Central memory CD4-positive, alpha-beta T cell (primary cell): Measurements from ENCODE around the gene ANKRD18A.

Experiments used
- DNase-seq: peaks from one replicate; pipeline ENCODE4 v3.0.0; 2022

The ANKRD18A gene

DNA sequence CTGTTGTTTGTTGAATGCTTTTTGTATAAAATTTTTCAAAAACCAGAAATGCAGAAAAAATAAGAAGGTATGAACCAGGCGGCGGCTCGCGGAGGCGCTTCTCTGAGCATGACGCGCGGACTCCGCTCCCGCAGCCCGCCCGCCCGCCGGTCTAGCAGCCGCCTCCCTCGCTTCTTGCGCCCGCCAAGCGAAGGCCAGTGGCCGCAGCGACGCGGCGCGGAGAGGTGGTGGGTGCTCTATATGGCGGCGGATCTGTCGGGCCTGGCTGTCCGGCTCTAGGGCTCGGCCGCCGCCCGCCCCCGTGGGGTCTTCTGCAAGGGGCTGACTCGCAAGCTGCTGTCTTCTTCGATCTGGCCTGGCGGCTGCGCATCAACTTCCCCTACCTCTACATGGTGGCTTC is 93.8 kb downstream of the ANKRD18A start:
- no peak for DNase-seq

DNA sequence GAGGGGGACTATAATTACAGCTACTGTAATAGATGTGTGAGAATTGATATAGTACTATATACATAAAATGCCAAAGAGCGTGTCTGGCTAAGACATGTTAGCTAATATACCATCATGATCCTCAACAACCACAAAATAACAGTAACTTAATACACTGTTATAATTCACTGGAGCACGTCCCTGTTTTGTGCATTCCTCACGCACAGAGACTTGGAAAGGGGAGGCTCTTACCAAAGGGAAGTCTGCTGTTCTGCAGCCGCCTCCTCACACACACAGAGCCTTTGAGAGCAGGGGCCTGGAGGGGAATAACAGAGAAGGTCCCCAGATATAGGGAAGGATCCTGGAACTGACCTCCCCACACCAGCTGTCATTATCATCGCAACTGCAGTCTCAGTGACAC is 97.3 kb downstream of the ANKRD18A start:
- DNase-seq = no peak

DNA sequence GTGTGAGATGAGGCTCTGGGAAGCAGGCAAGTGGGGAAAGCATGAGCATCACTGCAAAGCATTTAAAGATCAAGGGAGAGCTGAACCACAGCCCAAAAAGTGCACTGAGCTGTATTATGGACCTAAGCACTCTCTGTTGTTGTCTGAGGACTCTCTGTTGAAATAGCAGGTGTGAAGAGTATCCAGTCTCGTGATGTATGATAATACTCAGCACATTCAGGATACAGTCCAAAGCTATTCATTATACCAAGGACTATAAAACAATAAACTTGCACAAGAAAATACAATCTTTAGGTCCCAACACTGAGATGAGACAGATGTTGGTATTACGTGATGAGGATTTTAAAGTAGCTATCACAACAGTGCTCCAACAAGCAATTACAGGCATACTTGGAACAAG is 98.6 kb downstream of the ANKRD18A start:
- DNase-seq = no peak
